GM21360 (cell line): ENCODE results near the gene IMMP2L.
"Not testable (repeated sequence)": the region's sequence is repeated elsewhere in the genome, so short reads cannot be mapped to it uniquely, and the experiment has no call there.

ENCODE experiments used
- ATAC-seq: cut with Tn5 transposase; IDR thresholded peaks from one replicate; pipeline ENCODE4 v1.9.1; 2021; ENCODE audit warnings: mild to moderate bottlenecking, moderate library complexity; ENCODE audit not compliant: unreplicated experiment

IMMP2L gene

DNA sequence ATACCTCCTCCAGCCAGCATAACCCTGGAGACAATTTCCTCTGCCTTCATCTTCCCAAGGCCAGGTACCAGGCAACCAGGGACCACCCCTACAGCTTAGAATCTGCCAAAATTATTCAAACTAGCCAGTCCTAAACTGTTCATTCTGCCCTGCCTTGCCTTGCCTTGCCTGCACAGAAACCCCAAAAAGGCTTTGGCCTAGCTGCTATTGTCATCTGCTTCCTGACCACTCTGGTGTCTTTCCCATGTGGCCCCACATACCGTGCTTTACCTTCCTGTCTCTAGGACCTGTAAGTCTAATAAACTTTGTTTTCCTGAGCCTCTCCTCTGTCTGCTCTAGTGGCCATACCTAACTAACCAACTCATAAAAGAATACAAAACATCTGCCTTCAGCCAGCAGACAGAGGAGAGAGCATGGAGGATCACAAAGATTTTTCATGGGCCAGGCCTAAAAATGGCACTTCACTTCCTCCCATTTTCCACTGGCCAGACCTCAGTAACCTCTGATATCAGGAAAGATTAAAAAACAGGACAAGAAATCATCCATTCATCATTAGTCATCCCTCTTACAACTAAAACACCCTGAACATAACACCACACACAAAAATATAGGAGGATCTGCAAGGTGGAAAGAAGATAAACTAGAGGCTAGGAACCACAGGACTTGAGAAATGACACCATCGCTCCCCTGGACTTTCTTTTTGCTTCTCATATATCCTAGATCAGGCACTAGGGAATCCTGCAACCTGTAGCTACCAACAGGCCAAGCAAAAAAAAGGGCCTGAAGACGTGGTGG, 51.5 kb downstream of the IMMP2L start:
- ATAC-seq, result no peak

DNA sequence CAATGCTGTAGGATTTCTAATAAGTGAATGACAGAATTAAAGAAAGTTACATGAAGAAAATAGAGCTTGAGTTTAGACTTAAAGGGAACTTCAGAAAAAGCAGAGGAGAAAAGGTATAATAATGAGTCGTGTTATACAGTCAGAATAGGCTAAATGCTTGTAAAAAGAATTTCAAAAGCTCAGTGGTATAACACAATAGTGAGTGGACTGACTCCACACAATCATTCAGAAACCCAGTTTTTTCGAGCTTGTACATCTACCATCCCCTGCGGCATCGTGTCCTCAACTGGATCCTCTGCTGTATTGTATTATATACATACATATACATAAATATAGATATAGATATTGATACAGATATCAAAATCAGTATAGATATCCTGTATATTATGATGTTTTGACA, 52.2 kb downstream of the IMMP2L start:
- no peak for ATAC-seq

DNA sequence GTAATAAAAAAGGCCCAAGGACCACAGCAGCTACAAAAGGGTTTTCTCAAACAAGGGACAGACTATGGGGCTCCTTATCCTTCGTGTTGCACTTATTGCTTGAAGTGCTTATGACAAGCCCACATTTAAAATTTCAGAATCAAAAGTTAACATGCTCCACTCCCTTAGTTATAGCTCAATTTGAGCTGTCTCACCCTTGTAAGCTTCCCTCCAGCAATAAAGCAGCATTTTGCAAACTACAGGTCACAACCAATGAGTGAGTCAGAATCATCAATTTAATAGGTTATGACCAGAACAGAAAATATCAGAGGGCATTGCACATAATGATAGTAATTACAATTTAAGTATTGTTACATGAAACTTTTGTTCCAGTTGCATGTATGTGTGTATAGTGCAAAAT, 53.0 kb downstream of the IMMP2L start:
- ATAC-seq, result no peak

GRCh38 chr7:111508387-111508786, 53.9 kb downstream of the IMMP2L start:
- ATAC-seq, result peak; percentile 62

GRCh38 chr7:111505422-111505821, 56.9 kb downstream of the IMMP2L start:
- not testable (repeated sequence) for ATAC-seq

GRCh38 chr7:111501799-111502198, 60.5 kb downstream of the IMMP2L start:
- not testable (repeated sequence) for ATAC-seq

DNA sequence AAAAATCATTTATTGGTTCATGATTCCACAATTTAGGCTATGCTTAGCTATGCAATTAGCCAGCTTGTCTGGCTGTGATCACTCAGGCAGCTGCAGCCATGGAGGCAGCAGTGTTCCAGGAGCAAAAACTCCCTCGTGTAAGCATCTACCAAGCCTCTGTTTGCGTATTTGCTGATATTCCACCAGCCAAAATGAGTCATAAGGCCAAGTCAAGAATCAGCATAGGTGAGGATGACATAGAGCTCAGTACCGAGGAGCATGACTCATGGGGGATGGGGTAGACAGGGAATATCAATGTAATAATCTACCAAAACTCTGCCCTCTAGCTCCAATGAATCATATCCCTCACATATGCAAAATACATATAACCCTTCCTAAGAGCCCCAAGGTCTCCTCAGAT, 63.3 kb downstream of the IMMP2L start:
- no peak for ATAC-seq

DNA sequence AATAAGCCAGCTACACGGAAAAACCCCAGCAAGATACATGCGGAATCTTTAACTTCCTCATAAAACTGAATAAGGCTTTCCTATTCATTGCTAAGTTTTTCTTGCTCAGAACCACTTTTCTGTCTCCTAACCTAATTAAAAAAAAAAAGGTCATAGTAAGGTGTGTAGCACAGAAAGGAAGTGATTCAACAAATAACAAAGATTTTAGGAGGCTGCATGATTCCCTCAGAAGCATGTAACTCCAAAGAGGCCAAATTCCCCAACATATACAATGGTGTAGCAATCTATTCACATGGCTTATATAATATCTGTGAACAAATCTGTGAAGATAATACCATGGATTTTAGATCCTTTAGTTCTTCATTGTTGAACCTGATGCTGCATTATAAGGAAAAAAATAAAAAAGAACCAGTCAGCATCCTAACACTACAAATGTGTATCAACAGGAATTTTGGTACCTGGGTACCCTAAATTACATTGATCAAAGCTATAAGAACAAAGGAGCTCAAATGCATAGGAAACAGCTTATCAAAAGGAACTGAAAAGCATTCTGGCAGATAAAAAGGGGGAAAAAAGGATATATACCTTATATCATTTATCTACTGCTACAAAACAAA, 63.8 kb downstream of the IMMP2L start:
- no peak for ATAC-seq

DNA sequence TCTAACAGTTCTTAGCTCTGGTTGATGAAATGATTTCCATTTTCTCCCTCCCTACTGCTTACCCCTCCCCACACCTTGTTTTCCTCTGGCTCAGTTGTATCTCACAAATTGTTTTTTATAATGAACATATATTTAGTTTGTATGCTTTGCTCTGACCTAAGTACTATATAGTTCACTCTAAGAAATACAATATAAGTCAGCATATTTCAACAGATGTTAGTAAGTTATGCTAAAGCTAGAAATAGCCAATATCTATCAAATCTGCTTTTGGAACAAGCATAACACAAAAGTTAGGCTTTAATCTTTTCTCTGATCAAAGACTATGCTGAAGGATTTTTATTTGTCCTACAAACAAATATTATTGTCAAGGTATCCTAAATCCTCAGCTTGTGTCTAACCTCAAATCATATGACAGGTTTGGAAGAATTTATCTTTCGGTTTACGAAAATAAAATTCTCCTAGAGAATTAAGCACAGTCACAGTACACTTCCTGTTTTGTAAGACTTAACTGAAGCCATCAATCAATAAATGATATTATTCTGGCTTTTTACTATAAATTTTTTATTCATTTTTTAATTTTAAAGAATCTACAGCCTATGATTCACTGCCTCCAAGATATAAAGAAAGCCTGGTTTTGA, 67.0 kb downstream of the IMMP2L start:
- no peak for ATAC-seq

GRCh38 chr7:111492234-111492633, 70.1 kb downstream of the IMMP2L start:
- ATAC-seq, result no peak

GRCh38 chr7:111486472-111487142, 75.7 kb downstream of the IMMP2L start:
- peak; percentile 64 for ATAC-seq

- no peak for ATAC-seq
These were observed 76.5 kb downstream of the IMMP2L start for GRCh38 chr7:111485701-111486380.

- no peak for ATAC-seq
These were observed 79.2 kb downstream of the IMMP2L start for GRCh38 chr7:111483078-111483477.

GRCh38 chr7:111477462-111478225, 84.6 kb downstream of the IMMP2L start:
- ATAC-seq, result no peak

- ATAC-seq, result no peak
These were observed 85.6 kb downstream of the IMMP2L start for GRCh38 chr7:111476586-111477293.

GRCh38 chr7:111475959-111476358, 86.3 kb downstream of the IMMP2L start:
- no peak for ATAC-seq

DNA sequence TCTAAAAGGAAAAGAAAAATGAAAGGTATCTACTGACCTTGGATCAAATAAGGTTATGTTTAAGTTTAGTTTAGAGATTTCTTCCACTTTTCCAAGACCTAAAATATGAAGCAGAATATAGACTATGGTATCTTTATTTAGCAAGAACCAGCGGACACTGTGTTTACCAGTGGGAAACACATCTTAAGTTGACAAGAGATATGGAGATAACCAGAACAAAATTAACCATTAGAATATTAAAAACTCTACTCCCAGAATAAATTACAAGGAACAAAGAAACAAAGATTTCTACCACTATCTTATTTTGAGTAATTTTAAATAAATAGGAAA, 86.9 kb downstream of the IMMP2L start:
- no peak for ATAC-seq

DNA sequence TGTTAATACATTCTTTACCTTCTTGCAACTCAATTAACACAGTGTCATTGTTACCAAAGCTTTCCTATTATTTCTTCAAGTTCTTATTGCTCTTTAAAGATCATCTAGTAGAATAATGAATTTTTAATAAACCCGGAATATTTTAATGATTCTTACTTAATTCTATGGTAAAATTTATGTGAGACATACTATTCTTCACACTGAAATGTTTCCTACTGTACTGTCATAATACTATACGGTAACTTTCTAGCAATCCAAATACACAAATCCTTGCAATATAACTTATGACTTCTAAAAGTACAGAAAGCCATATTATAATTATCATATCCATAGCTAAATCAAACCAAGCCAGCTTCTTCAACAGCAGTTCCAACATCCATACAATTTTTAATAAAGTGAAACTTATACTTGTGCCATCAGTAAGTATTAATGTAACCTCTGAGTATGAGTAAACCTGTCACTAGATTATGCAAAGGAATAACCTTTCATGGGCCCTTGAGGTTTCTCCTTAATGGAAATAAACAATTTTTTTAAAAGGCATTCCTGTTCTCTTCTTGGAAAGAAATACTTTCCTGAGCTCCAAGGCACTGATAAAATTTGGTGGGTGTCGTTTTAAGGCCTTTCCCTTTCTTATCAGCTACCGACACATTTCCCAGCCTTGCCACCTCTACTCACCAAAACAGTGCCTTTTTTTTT, 87.4 kb downstream of the IMMP2L start:
- no peak for ATAC-seq
